Cardiac septum (tissue), 1 donor: ENCODE results near the gene LMO7. TPM values are rescaled to one million over a fixed set of nuclear protein-coding genes. Genes with fewer than 3 reads are reported as not detected.
"Not testable (repeated sequence)": the region's sequence is repeated elsewhere in the genome, so short reads cannot be mapped to it uniquely, and the experiment has no call there.

Experiments
- DNase-seq: peaks from one replicate; pipeline ENCODE4 v3.0.0-alpha.2; 2020; ENCODE audit warnings: low spot score
- intact Hi-C: fragments of 100-400 bp; cut with DNase I; formaldehyde crosslinking; loops from one replicate; pipeline ENCODE4 v1.14.0; 2022
- total RNA-seq: library from RNA; stranded (reverse); fragmentation: NEBNext Ultra II Directional; extraction: Animal tissue kit (Norgen Biotek cat#: 25700); gene quantifications from one replicate; pipeline ENCODE4 v1.2.1, GENCODE V29; 2021
- donor health status: DM: no; HTN: no; CAD: no.

LMO7 gene
- total RNA-seq, 1 donor from 2014 or later: 473 TPM

DNA sequence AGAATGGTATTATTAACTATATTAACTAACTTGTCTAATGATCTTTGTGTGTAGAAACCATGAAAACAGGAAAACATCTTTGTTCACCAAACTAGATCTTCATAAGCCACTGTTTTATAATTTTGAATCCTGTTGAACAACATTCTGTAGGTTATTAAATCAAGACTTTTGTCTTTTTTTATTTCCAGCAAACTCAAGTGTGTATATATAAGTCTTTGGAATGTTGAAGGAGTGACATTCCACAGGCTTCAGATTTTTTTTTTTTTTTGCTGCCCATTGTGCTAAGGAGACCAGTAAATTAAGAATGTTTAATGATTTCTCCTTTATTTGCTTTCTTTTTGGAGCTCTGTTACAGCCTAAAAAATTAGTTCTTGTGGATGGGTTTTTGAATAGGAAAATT lies 89.6 kb downstream of the LMO7 start:
- intact Hi-C loops: no loop called here
- DNase-seq: no peak

DNA sequence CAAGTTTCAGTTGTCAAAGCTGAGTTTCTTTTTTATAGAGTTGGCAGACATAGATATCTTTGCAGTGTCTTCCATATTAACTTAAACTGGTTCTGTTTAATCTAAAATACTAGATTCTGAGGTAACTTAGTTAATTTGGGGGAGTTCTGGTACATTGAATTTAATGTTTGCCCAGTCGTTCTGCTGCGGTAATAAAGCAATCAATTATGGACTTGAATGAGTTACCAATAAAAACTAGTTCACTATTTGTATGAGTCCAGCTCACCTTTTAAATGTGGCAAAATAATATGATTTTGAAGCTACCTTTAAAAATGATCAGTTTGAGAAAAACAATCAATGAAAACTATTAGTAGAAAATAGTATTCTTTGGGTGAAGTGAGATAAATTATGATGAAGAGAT lies 90.2 kb downstream of the LMO7 start:
- intact Hi-C loops: no loop called here
- DNase-seq: no peak

DNA sequence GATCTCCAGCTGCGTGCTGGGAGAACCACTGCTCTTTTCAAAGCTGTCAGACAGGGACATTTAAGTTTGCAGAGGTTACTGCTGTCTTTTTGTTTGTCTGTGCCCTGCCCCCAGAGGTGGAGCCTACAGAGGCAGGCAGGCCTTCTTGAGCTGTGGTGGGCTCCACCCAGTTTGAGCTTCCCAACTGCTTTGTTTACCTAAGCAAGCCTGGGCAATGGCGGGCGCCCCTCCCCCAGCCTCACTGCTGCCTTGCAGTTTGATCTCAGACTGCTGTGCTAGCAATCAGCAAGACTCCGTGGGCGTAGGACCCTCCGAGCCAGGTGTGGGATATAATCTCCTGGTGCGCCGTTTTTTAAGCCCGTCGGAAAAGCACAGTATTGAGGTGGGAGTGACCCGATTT lies 97.0 kb downstream of the LMO7 start:
- intact Hi-C loops: not testable (repeated sequence)

DNA sequence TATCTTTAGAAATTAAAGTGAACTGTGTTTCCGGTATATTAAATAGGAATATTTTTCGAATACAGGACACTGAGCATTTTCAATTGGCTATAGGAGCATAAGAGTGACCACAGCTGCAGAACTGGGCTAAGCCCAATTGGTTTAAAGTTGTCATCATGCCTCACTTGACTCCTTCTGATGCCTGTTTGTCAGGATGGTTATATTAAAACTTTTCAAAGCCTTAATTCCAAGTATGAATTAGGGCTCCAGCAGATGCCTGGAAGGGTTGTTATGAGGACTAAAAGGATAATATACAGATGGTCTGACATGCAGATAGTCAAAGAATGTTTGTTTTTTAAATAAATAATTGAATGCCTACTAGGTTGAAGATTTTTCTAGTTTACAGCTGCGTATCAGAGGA lies 100.0 kb downstream of the LMO7 start:
- no peak for DNase-seq
- intact Hi-C loops: no loop called here

More for the DNA sequence above, 97.0 kb downstream of the LMO7 start:
- not testable (repeated sequence) for DNase-seq

DNA sequence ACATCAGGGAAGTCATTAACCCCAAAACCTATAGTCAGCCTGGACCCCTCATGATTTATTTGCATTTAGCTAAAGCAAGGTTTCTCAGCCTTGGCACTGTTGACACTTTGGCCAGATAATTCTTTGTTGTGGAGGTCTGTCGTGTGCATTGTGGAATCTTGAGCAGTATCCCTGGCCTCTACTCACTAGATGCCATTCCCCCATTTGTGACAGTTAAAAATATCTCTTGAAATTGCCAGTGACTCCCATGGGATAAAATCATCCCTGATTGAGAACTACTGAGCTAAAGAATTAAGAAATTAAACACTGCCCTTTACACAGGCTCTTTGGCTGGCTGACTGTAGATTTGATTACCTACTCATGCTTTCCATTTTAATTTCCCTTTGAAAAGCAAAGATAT lies 102.7 kb downstream of the LMO7 start:
- intact Hi-C loops: no loop called here
- DNase-seq: no peak

DNA sequence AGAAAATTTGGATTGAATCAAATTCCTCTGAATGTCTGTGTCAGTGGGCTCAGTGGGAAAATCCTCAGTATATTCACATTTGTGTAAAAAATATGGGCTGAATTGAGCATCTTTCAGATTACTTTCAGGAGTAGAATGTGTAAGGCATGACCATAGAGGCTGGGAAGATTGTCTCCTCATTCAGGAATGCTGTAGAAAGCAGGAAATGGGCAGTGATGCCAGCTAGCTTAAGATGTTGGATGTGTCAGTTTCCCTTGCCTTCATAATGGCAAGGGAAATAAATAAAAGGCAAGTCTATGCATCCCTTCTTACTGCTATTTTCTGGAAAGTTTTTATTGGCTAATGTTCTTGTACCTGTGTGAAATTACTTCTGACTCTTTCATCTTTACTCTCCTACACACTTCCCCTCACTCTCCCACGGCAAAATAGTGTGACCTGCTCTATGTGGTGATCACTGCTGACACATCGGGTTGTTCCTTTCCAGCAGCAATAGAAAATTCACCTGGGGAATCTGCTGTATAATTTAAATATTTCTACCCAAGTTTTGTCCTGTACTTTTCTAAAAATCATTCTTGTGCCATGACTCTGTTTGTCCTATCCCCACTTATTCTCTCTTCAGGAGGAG lies 103.2 kb downstream of the LMO7 start:
- intact Hi-C loops: no loop called here
- no peak for DNase-seq

DNA sequence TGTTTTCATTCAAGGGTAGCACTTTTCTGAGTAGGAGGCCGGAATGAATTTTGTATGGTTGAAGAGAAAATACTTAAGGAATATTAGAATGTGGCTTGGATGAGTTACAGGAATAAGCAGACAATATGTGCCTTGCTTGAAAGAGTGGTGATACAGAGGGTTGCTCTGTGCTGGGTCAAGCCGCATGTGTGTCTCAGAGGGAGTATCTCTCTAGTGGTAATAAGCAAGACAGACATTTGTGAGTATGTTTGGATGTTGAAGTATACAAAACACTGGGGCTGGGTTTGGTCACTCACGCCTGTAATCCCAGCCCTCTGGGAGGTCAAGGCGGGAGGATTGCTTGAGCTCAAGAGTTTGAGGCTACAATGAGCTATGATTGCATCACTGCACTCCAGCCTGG lies 103.9 kb downstream of the LMO7 start:
- no peak for DNase-seq
- intact Hi-C loops: no loop called here

DNA sequence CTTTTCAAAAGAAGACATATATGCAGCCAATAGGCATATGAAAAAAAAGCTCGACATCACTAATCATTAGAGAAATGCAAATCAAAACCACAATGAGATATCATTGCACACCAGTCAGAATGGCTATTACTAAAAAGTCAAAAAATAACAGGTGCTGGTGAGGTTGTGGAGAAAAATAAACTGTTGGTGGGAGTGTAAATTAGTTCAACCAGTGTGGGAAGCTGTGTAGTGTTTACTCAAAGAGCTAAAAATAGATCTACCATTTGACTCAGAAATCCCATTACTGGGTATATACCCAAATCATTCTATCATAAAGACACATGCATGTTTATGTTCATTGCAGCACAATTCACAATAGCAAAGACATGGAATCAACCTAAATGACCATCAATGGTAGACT lies 106.9 kb downstream of the LMO7 start:
- DNase-seq, intact Hi-C loops: not testable (repeated sequence)

DNA sequence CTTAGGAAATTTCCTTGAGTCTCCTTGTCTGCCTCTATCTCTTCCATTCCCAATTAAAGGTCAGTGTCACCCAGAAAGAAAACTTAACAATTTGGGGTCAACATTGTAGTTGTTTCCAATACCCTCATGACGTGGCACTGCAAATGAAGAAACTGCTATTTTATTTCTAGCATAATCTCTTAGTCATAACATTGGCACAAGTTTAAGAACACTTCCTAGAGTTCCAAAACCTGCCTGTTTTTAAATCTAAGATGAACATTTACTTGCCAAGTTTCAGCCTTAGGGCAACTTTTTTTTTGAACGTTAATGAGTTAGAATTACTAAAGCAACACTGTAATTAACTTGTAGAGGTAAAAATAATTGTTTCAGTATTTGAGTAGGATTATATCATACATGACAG lies 108.0 kb downstream of the LMO7 start:
- no peak for DNase-seq
- intact Hi-C loops: no loop called here

DNA sequence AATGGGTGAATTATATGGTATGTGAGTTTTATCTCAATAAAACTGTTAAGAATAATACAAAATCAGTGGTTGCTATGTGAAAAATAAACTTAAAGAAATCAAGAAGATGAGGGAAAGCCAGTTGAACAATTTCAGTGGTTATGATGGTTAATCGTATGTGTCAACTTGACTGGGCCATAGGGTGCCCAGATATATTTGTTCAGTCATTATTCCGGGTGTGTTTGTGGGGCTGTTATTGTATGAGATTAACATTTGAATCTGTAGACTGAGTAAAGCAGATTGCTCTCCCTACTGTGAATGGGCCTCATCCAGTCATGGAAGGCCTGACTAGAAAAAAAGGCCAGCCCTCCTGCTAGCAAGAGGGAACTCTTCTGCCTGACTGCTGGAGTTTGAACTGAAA lies 109.3 kb downstream of the LMO7 start:
- intact Hi-C loops: no loop called here

DNA sequence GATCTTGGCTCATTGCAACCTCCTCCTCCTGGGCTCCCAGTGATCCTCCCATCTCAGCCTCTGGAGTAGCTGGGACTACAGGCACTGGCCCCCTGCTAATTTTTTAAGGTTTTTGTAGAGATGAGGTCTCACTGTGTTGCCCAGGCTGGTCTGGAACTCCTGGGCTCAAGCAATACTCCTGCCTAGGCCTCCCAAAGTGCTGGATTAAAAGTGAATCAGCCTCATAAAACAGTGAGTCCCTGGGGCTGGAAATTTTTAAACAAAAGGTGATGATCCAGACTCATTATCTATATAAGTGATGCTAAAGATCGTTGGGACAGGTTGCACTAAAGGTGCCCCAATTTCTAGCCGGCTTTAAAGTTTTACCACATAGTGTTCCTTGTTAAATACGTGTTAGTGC lies 112.7 kb downstream of the LMO7 start:
- intact Hi-C loops: no loop called here
- no peak for DNase-seq

More for the DNA sequence above, 109.3 kb downstream of the LMO7 start:
- no peak for DNase-seq

DNA sequence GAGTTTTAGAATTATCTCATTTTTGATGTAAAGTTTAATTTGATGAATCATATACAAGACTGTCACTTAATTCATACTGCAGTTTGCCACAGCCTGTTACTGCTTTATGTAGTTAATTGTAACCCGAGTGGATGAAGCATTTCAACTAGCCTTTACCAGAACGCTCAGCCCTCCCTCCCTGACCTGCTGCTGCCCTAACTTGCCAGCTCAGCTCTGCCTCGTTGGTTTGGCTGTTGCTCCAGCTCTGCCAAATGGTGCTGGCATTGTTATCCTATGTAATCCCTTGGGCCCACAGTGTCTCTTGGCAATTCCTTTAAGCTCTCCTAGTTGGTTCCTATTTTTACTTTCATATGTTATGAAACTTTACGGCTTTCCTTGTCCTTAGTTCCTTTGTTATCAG lies 113.3 kb downstream of the LMO7 start:
- intact Hi-C loops: no loop called here
- no peak for DNase-seq

DNA sequence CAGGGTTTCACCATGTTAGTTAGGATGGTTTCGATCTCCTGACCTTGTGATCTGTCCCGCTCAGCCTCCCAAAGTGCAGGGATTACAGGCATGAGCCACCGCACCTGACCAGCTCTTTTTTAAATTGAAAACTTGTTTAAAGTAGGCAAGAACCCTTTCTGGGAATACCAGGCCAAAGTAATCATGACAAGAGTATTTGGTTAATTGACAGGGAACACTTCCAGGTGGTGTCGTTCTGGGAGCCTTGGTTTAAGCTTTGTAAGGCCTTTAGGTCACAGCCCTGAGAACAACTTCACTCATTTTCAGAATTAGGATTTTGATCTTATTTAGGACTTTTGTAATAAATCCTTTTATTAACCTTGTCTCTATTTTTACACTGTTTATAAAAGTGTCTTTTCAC lies 115.2 kb downstream of the LMO7 start:
- intact Hi-C loops: no loop called here
- no peak for DNase-seq

DNA sequence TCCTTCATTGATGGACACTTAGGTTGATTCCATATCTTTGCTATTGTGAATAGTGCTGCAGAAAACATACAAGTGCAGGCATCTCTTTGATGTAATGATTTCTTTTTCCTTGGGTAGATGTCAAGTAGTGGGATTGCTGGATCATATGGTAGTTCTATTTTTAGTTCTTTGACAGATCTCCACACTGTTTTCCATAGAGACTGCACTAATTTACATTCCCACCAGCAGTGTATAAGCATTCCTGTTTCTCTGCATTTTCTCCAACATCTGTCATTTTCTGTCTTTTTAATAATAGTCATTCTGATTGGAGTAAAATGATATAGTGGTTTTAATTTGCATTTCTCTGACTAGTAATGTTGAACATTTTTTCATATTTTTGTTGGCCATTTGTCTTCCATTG lies 116.7 kb downstream of the LMO7 start:
- DNase-seq: no peak
- intact Hi-C loops: no loop called here

DNA sequence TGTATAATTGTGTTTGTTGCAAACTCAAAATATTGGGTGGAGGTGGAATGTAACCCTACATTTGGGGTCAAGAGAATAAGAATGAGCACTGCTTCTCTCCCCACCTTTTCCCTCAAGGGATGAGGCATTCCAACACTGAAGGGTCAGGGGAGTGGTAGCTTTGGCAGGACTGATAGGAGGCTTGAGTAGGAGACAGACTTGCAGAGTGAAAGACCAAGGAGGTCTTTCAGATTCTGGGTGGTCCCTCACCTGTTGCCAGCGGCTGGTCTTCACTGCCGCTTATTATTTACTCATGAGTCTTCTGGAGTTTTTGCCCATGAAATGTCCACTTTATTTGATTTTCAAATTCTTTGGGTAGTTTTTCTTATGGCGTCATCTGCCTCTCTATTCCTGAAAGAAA lies 118.8 kb downstream of the LMO7 start:
- intact Hi-C loops: no loop called here
- no peak for DNase-seq

DNA sequence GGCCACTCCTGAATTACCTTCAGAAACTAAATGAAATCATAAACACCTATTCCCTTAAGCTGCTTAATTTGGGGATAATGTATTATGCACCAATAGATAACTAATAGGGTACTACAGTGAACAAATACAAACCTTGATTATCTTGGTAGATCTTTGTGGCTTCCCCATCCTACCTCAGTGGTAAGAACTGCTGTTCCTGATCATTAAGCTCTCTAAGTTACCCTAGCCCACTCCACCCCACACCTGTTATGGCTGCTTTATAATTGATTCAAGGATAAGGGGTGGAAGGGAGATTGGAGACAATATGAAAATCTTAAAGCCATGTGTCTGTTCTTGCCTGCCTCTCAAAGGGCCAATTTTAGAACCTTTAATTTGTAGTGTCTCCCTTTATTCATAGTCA lies 121.2 kb downstream of the LMO7 start:
- intact Hi-C loops: no loop called here
- DNase-seq: no peak

DNA sequence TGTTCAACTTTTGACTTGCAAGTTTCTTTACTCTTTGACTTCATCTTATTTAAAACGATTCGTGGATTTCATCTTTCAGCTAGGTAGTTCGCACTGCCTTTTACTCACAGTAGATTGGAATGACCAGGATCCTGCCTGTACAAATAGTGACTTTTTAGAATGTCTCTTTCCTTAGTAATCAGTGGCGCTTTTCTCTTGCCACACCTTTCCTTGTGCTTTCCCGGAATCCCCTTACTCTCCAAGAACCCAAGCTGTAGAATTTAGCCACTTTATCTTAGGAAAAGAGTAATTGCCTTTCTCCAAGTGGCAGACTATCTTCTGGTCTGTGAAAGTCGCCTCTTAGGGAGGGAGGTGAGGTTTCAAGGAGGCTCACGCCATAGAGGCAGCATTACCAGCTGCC lies 123.4 kb downstream of the LMO7 start:
- intact Hi-C loops: no loop called here
- DNase-seq: no peak

DNA sequence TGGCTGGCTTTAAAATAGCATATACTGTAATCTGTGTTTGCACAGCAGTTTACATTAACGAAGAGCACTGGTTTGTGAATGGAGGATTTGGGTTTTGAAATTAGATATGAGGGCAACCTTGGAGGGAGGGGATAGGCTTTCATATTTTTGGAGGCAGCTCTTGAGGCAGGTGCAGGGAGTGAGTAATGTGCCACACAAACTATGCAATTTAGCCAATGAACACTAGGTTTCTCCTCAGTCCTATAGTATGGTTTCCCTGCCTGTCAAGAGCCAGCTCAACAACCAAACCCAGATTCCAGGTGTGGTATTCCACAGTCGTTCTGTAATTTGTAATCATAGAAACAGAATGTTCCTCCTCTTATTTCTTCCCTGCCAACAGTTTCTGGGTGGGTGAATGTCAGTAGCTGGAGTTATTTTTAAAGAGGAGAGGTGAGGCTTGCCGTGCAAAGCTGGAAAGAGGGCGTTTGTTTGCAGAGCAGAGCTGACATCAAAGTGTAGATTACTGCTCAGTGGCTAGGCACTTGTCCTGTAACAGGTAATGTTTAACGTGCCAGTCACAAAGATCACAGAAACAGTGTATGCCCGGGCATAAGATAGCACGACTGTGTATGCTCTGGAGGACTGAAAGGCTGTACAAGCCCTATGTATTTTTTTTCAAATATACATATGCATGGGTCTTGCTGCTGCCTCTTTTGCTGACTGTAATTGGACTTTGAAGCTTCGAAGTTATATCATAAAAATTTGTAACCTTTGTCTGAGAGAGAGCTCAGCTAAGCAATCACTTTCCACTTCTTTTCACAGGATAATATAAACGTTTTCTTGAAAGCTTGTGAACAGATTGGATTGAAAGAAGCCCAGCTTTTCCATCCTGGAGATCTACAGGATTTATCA lies 124.2 kb downstream of the LMO7 start:
- DNase-seq: no peak
- intact Hi-C loops: loop anchor here (5.0 kb wide), 1 partner anchor 47 kb away; no protein-coding TSS in a partner anchor

DNA sequence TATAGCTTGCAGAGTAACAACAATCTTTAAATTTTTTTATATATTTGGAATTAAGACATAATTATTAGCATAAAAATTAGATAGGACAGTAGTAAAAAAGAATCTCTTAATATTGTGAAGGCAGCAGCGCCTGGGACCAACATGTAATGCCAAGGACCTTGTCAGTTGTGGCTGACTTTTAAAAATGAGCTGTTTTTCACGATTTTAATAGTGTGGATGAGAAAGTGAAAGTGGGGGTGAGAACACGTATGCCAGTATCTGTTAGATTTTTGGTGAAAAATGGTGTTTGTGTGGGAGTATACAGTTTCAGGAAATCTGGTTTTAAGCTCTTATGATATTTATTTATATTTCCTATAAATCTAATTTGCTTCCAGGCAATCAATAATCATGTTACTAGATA lies 125.2 kb downstream of the LMO7 start:
- intact Hi-C loops: loop anchor here (5.0 kb wide), 1 partner anchor 46 kb away; no protein-coding TSS in a partner anchor

DNA sequence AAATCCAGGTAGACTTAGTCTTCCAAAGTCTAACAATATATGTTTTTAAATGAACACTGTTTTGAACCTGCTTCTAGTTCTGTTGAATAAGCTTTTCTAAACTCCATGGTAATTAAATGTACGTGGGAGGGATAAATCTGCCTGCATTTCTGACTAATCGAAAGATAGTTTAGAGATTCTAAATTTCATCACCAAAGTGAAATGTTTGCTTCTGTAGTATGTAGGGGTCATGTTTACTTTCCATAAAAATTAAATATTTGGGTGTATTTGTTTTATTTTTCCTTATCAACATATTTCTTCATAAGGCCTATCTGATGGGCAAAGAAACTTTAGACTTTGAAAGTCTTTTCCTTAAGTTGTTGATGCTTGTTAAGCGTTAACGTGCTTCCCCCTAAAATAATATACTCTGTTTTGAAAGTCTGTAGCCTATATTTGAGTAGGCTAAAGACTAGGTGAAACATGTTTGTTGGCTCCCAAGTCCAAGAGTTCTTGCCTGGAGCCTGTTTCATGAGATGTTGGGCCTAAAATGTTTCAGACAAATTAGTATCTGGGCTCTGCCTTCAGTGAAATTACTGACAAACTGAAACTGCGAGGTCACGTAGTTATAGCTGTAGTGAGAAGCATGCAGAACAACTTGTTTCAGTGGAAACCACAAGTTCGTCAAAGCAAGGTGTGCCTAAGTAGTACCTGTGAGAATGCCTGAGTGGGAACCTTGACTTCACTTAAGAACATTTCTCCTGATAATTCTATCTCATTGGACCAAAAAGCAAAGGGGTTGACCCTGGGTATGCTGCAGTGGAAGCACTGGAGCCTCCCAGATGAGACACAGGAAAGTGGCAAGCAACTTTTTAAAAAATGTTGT lies 126.2 kb downstream of the LMO7 start:
- intact Hi-C loops: loop anchor here (5.0 kb wide), 1 partner anchor 45 kb away; no protein-coding TSS in a partner anchor

More for the DNA sequence above, 125.2 kb downstream of the LMO7 start:
- no peak for DNase-seq

More for the DNA sequence above, 126.2 kb downstream of the LMO7 start:
- DNase-seq: no peak
